Vagina (tissue), 2 donors: ENCODE results near the gene SGK1. TPM values are rescaled to one million over a fixed set of nuclear protein-coding genes. Genes with fewer than 3 reads are reported as not detected.

ENCODE experiments used
- DNase-seq, 2 donors: peaks; one replicate each; pipeline ENCODE4 v3.0.0-alpha.2; 2017; ENCODE audit errors: extremely low spot score in 2 of 2
- H3K27ac ChIP-seq: fragments of 200-600 bp; sonication (generic); one replicate; pipeline ENCODE4 v1.5.1; 2019
- H3K27me3 ChIP-seq: fragments of 200-600 bp; sonication (generic); one replicate; pipeline ENCODE4 v1.5.1; 2019
- H3K36me3 ChIP-seq, 2 donors: fragments of 200-600 bp; sonication (generic); one replicate each; pipeline ENCODE4 v1.5.1; 2017 to 2019
- H3K4me1 ChIP-seq: fragments of 200-600 bp; sonication (generic); one replicate; pipeline ENCODE4 v1.5.1; 2019
- H3K4me3 ChIP-seq, 2 donors: fragments of 200-600 bp; sonication (generic); 1 replicate in 1 of 2; 2 replicates in 1 of 2; pipeline ENCODE4 v1.5.1; 2016 to 2019
- H3K9me3 ChIP-seq: fragments of 200-600 bp; sonication (generic); one replicate; pipeline ENCODE4 v1.5.1; 2019
- CTCF ChIP-seq, 3 experiments: fragments of 450-650 bp in 2 of 3; fragments of 200-600 bp in 1 of 3; sonication (generic) in 1 of 3; IDR thresholded peaks; one replicate each; pipeline ENCODE4 v1.5.1; 2017 to 2019; ENCODE audit warnings: antibody characterized with exemption in 3 of 3, mild to moderate bottlenecking in 2 of 3, moderate library complexity in 2 of 3
- POLR2A ChIP-seq, 2 donors: fragments of 450-650 bp; IDR thresholded peaks; one replicate each; pipeline ENCODE4 v1.6.1; 2017; ENCODE audit warnings: antibody characterized with exemption in 2 of 2, mild to moderate bottlenecking in 2 of 2, moderate library complexity in 2 of 2
- POLR2AphosphoS5 ChIP-seq, 2 donors: sonication (generic); formaldehyde crosslinking; IDR thresholded peaks; one replicate each; pipeline ENCODE4 v1.9.0; 2017; ENCODE audit warnings: antibody characterized with exemption in 2 of 2, mild to moderate bottlenecking in 2 of 2, low read depth in 1 of 2; ENCODE audit not compliant: insufficient read depth in 1 of 2
- intact Hi-C: fragments of 100-400 bp; cut with DNase I; formaldehyde crosslinking; loops from one replicate; pipeline ENCODE4 v1.15.1; 2023
- total RNA-seq: library from RNA; depleted of rRNA; stranded (reverse); fragments of >200 nt; gene quantifications from one replicate; pipeline ENCODE4 v1.2.3, GENCODE V29; 2016

The SGK1 gene
- total RNA-seq, 1 donor from 2014 or later: 608 TPM

- Histone ChIP-seq H3K27me3 (no peaks in the 10 kb centered on the region), H3K4me1 (peaks cover 14% of the 10 kb centered on the region), H3K4me3 (no peak overlapping the region), H3K27ac (no peak overlapping the region), H3K36me3 (no peaks in the 10 kb centered on the region), H3K9me3 (no peaks in the 10 kb centered on the region)
- DNase-seq: no peak
- intact Hi-C loops: no loop called here
- TF ChIP-seq POLR2AphosphoS5 (IDR thresholded peaks at IDR 0.05; ENCODE audit: insufficient read depth in 1 of 2, low read depth in 1 of 2): no peak
- no peak for TF ChIP-seq POLR2A (IDR thresholded peaks at IDR 0.05)
- TF ChIP-seq CTCF (IDR thresholded peaks at IDR 0.05): no peak
Observed at GRCh38 chr6:134312038-134312660, 5.8 kb downstream of the SGK1 start.

- TF ChIP-seq POLR2A (IDR thresholded peaks at IDR 0.05): no peak
- intact Hi-C loops: no loop called here
- no peak overlapping the region for H3K27ac ChIP-seq
- H3K4me3 ChIP-seq: no peak overlapping the region
- no peaks in the 10 kb centered on the region for H3K36me3 ChIP-seq
- no peak for DNase-seq
- no peaks in the 10 kb centered on the region for H3K9me3 ChIP-seq
- H3K4me1 ChIP-seq: peaks cover 14% of the 10 kb centered on the region
- no peaks in the 10 kb centered on the region for H3K27me3 ChIP-seq
Observed at GRCh38 chr6:134310817-134311216, 7.1 kb downstream of the SGK1 start.

- TF ChIP-seq CTCF (IDR thresholded peaks at IDR 0.05) (no peak), POLR2A (IDR thresholded peaks at IDR 0.05) (no peak), POLR2AphosphoS5 (IDR thresholded peaks at IDR 0.05; ENCODE audit: insufficient read depth in 1 of 2, low read depth in 1 of 2) (no peak)
- no peak overlapping the region for H3K27ac ChIP-seq
- intact Hi-C loops: no loop called here
Observed at GRCh38 chr6:134309983-134310605, 7.8 kb downstream of the SGK1 start.

GRCh38 chr6:134309227-134309626, 8.7 kb downstream of the SGK1 start:
- no peak for DNase-seq
- intact Hi-C loops: no loop called here
- H3K36me3 ChIP-seq: no peaks in the 10 kb centered on the region
- H3K27ac ChIP-seq: no peak overlapping the region
- H3K9me3 ChIP-seq: no peaks in the 10 kb centered on the region
- TF ChIP-seq CTCF (IDR thresholded peaks at IDR 0.05): no peak
- TF ChIP-seq POLR2AphosphoS5 (IDR thresholded peaks at IDR 0.05; ENCODE audit: insufficient read depth in 1 of 2, low read depth in 1 of 2): no peak
- TF ChIP-seq POLR2A (IDR thresholded peaks at IDR 0.05): no peak
- H3K4me3 ChIP-seq: no peak overlapping the region
- no peaks in the 10 kb centered on the region for H3K27me3 ChIP-seq
- peaks cover 8% of the 10 kb centered on the region for H3K4me1 ChIP-seq

More at GRCh38 chr6:134309983-134310605, 7.8 kb downstream of the SGK1 start:
- no peak for DNase-seq
- Histone ChIP-seq H3K27me3 (no peaks in the 10 kb centered on the region), H3K9me3 (no peaks in the 10 kb centered on the region), H3K4me3 (no peak overlapping the region), H3K4me1 (peaks cover 11% of the 10 kb centered on the region), H3K36me3 (no peaks in the 10 kb centered on the region)

- H3K27ac ChIP-seq: no peak overlapping the region
- intact Hi-C loops: no loop called here
Observed at GRCh38 chr6:134308800-134309199, 9.1 kb downstream of the SGK1 start.

More at GRCh38 chr6:134308800-134309199, 9.1 kb downstream of the SGK1 start:
- Histone ChIP-seq H3K9me3 (no peaks in the 10 kb centered on the region), H3K4me3 (no peak overlapping the region), H3K36me3 (no peaks in the 10 kb centered on the region), H3K4me1 (peaks cover 3% of the 10 kb centered on the region), H3K27me3 (no peaks in the 10 kb centered on the region)
- no peak for TF ChIP-seq CTCF (IDR thresholded peaks at IDR 0.05)
- TF ChIP-seq POLR2A (IDR thresholded peaks at IDR 0.05): no peak
- TF ChIP-seq POLR2AphosphoS5 (IDR thresholded peaks at IDR 0.05; ENCODE audit: insufficient read depth in 1 of 2, low read depth in 1 of 2): no peak
- no peak for DNase-seq
